ENCODE data around the gene SLC9A8.

The SLC9A8 gene

DNA sequence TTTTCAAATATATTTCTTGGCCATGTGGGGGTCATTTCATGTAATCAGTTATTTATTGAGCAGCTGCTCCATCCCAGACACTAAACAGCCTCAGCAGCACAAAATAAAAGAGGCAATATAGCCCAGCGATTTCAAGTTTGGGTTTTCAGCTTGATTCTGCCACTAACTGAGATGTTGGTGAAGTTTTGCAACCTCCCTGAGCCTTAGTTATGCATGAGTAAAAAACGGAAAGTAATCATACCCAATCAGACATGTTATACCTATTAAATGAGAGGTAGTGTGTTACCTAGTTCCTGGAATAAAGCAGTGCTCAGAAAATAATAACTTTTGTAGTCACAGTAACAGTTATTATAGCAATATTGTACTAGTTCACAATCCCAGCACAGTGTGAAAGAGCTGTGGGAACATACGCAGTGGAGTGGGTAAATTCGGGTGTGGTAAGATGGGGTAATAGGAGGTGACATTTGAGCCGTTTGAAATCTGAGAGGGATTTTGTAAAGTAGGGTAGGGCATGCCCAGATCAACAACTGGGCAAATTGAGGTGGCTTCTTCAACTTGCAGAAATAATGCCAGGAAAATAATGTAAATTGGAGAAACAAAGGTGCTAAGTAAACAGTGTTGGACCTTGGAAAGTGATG lies 1.5 kb downstream of the SLC9A8 start:
- Histone ChIP-seq H3K4me3 (ENCODE audit: insufficient read depth, low read depth, low read length) (no peak overlapping the region), H3K9me3 (ENCODE audit: control insufficient read depth, low read length) (no peaks in the 10 kb centered on the region), H3K4me1 (ENCODE audit: control insufficient read depth, insufficient read depth, low read length) (peaks cover 3% of the 10 kb centered on the region), H3K27ac (ENCODE audit: insufficient read depth, low read depth, low read length, poor library complexity, severe bottlenecking) (no peak overlapping the region), H3K36me3 (ENCODE audit: control insufficient read depth, insufficient read depth, low read length) (peaks cover under 1% of the 10 kb centered on the region), H3K27me3 (ENCODE audit: control insufficient read depth, insufficient read depth, low read length, poor library complexity, severe bottlenecking) (no peaks in the 10 kb centered on the region)
- WGBS, 2 experiments, result 94 to 97% methylated on average over 4 of the region's 5 CpGs

DNA sequence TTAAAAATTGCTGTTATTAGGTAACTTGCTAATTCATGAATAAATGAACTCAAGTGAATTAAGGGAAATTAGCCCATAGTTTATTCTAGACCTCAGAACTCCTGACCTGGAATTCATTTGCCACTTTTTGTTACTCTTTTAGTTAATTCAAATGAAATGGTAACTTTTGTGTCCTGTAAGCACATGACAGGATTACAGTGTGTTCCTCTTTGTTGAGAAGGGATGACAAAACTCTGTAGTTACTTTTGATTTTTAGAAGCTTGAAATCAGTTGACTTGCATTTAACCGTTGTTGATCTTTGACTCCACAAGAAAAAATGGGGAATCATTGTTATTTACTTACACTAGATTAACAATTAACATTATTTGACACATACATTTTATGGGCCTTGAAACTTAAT lies 6.2 kb downstream of the SLC9A8 start:
- H3K9me3 ChIP-seq (ENCODE audit: control insufficient read depth, low read length), result no peaks in the 10 kb centered on the region
- H3K4me1 ChIP-seq (ENCODE audit: control insufficient read depth, insufficient read depth, low read length), result no peaks in the 10 kb centered on the region
- peaks cover 10% of the 10 kb centered on the region for H3K36me3 ChIP-seq (ENCODE audit: control insufficient read depth, insufficient read depth, low read length)
- H3K27ac ChIP-seq (ENCODE audit: insufficient read depth, low read depth, low read length, poor library complexity, severe bottlenecking), result no peak overlapping the region
- WGBS, 2 experiments, result 80 to 100% methylated on average over 1 of the region's 1 CpG
- no peak overlapping the region for H3K4me3 ChIP-seq (ENCODE audit: insufficient read depth, low read depth, low read length)
- no peaks in the 10 kb centered on the region for H3K27me3 ChIP-seq (ENCODE audit: control insufficient read depth, insufficient read depth, low read length, poor library complexity, severe bottlenecking)

DNA sequence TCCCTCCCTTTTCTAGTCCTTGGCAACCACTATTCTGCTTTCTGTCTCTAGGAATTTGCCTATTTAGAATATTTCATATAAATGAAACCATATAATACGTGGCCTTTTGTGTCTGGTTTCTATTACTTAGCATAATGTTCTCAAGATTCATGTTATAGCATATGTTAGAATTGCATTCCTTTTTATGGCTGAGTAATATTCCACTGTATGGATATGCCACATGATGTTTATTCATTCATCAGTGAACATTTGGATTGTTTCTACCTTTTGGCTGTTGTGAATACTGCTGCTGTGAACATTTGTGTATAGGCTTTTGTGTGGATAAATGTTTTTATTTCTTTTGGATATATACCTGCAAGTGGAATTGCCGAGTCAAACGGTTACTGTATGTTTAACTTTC lies 7.1 kb downstream of the SLC9A8 start:
- Histone ChIP-seq H3K9me3 (ENCODE audit: control insufficient read depth, low read length) (no peaks in the 10 kb centered on the region), H3K4me3 (ENCODE audit: insufficient read depth, low read depth, low read length) (no peak overlapping the region), H3K27me3 (ENCODE audit: control insufficient read depth, insufficient read depth, low read length, poor library complexity, severe bottlenecking) (no peaks in the 10 kb centered on the region), H3K36me3 (ENCODE audit: control insufficient read depth, insufficient read depth, low read length) (peaks cover 10% of the 10 kb centered on the region), H3K4me1 (ENCODE audit: control insufficient read depth, insufficient read depth, low read length) (no peaks in the 10 kb centered on the region), H3K27ac (ENCODE audit: insufficient read depth, low read depth, low read length, poor library complexity, severe bottlenecking) (no peak overlapping the region)
- 97 to 100% methylated on average over 2 to 3 of the region's 3 CpGs for WGBS, 2 experiments

DNA sequence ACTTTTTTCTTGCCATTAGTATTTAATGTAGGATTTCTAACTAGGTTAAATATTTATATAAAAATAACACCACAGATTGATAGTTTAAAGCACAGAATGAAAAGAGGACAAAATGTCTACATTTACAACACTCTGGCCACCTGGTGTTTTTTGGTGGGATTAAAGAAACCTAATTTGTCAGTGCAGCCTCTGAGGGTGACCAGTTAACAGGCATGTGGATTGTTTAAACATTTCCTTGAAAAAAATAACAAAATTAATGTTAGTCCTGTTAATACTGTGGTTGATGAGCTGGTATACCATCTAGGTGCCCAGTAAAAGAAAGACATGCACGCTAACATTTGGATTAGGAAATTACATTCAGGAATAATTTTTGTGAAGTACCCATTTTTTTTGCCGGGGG lies 8.8 kb downstream of the SLC9A8 start:
- H3K36me3 ChIP-seq (ENCODE audit: control insufficient read depth, insufficient read depth, low read length), result peaks cover 10% of the 10 kb centered on the region
- H3K27me3 ChIP-seq (ENCODE audit: control insufficient read depth, insufficient read depth, low read length, poor library complexity, severe bottlenecking), result no peaks in the 10 kb centered on the region
- H3K9me3 ChIP-seq (ENCODE audit: control insufficient read depth, low read length), result no peaks in the 10 kb centered on the region
- H3K4me1 ChIP-seq (ENCODE audit: control insufficient read depth, insufficient read depth, low read length), result no peaks in the 10 kb centered on the region
- no peak overlapping the region for H3K27ac ChIP-seq (ENCODE audit: insufficient read depth, low read depth, low read length, poor library complexity, severe bottlenecking)
- no peak overlapping the region for H3K4me3 ChIP-seq (ENCODE audit: insufficient read depth, low read depth, low read length)
- 100% methylated on average over 1 of the region's 2 CpGs for WGBS, 2 experiments

DNA sequence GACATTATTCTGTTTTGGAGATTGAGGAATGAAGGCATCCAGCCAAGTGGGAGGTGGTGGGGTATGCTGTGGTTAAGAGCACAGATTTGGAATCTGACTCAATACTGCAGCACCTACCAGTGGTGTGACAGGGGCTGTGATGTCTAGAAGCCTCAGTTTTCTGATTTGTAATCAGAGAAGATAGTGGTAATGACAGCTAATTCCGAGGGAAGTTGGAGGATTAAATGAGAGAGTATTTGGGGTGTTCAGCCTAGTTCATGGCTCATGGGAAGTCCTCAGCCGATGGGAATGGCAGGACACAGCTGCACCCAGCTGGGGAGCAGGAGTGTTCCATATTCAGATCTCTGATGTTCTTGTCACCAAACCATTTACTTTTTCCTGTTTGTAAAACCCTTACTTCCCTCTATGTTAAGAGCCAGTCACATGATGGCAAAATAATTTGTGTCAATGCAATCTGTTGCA lies 9.3 kb downstream of the SLC9A8 start:
- H3K4me1 ChIP-seq (ENCODE audit: control insufficient read depth, insufficient read depth, low read length), result no peaks in the 10 kb centered on the region
- no peak overlapping the region for H3K4me3 ChIP-seq (ENCODE audit: insufficient read depth, low read depth, low read length)
- H3K36me3 ChIP-seq (ENCODE audit: control insufficient read depth, insufficient read depth, low read length), result peaks cover 10% of the 10 kb centered on the region
- H3K27me3 ChIP-seq (ENCODE audit: control insufficient read depth, insufficient read depth, low read length, poor library complexity, severe bottlenecking), result no peaks in the 10 kb centered on the region
- no peaks in the 10 kb centered on the region for H3K9me3 ChIP-seq (ENCODE audit: control insufficient read depth, low read length)
- no peak overlapping the region for H3K27ac ChIP-seq (ENCODE audit: insufficient read depth, low read depth, low read length, poor library complexity, severe bottlenecking)
- 85 to 86% methylated on average over 2 of the region's 2 CpGs for WGBS, 2 experiments

DNA sequence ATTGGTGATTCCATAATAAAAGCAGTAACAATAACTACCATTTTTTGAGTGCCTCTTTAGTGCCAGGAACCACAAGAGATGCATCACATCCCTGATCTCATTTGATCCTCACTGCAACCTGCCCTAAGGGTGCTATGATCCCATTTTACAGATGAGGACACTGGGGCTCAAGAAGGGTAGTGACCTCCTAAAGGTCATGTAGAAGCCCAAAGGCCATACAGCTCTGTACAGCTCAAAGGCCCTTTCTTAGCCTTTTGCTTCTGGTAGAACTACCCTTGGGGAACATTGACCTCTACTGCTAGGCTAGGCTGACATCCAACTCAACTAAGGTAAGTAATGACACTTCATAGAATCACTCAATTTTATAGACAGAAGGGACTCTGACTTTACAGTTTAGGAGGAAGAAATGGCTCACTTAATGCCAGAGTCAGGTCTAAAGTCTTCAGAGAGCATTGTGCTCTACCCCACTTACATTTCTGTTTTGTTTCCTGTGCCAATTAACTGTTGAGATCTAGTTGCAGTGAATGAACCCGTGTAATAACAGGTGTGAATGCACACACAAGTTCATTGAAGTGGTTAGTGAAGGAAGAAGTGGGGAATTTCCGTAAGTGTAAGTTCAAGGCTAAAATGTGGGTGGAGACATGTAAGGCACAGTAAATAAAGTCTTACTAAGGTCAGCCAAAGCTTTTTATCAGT lies 10.7 kb downstream of the SLC9A8 start:
- 88 to 93% methylated on average over 2 of the region's 2 CpGs for WGBS, 2 experiments
- no peak overlapping the region for H3K4me3 ChIP-seq (ENCODE audit: insufficient read depth, low read depth, low read length)
- H3K36me3 ChIP-seq (ENCODE audit: control insufficient read depth, insufficient read depth, low read length), result peaks cover 10% of the 10 kb centered on the region
- H3K4me1 ChIP-seq (ENCODE audit: control insufficient read depth, insufficient read depth, low read length), result no peaks in the 10 kb centered on the region
- no peaks in the 10 kb centered on the region for H3K27me3 ChIP-seq (ENCODE audit: control insufficient read depth, insufficient read depth, low read length, poor library complexity, severe bottlenecking)
- no peak overlapping the region for H3K27ac ChIP-seq (ENCODE audit: insufficient read depth, low read depth, low read length, poor library complexity, severe bottlenecking)
- H3K9me3 ChIP-seq (ENCODE audit: control insufficient read depth, low read length), result no peaks in the 10 kb centered on the region

DNA sequence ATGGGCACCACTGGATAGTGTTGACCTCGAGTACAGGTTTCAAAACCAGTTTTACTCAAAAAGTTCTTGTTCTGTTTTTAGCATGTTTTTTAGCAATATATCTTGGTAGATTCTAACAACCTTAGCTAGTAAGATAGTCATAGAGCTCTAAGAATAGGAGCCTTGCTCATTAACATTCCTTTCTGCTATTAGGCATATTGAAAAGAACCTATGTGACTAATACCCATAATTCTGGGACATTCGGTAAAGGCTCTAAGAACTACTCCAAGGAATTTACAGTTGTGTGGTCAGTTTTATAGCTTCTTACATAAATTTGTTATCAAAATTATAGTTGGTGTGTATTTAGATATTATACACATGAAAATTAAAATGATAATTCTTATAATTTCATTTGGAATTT lies 11.6 kb downstream of the SLC9A8 start:
- H3K4me3 ChIP-seq (ENCODE audit: insufficient read depth, low read depth, low read length), result no peak overlapping the region
- H3K9me3 ChIP-seq (ENCODE audit: control insufficient read depth, low read length), result no peaks in the 10 kb centered on the region
- WGBS, 2 experiments, result 92 to 100% methylated on average over 2 of the region's 2 CpGs
- no peaks in the 10 kb centered on the region for H3K27me3 ChIP-seq (ENCODE audit: control insufficient read depth, insufficient read depth, low read length, poor library complexity, severe bottlenecking)
- no peak overlapping the region for H3K27ac ChIP-seq (ENCODE audit: insufficient read depth, low read depth, low read length, poor library complexity, severe bottlenecking)
- H3K36me3 ChIP-seq (ENCODE audit: control insufficient read depth, insufficient read depth, low read length), result peaks cover 9% of the 10 kb centered on the region
- H3K4me1 ChIP-seq (ENCODE audit: control insufficient read depth, insufficient read depth, low read length), result no peaks in the 10 kb centered on the region

DNA sequence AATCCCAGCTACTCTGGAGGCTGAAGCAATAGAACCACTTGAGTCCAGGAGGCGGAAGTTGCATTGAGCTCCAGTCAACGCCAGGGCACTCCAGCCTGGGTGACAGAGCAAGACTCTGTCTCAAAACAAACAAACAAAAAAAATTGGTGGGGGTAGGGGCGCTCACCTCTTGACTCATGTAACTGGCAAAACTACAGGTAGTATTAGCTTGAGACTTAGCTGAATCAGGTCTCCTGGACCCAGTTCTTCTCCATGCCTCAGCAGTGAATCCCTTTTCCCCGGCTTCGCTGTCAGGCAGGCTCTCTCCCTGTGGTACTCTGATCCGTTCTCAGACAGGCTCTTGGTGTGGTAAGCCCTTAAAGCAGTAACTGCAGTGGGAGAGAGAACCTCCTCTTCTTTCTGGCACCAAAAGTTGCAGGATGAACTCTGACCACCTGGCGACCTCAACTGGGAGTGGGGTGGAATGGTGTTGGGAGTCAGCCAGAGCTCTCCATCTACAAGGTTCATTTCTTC lies 12.9 kb downstream of the SLC9A8 start:
- Histone ChIP-seq H3K36me3 (ENCODE audit: control insufficient read depth, insufficient read depth, low read length) (no peaks in the 10 kb centered on the region), H3K27ac (ENCODE audit: insufficient read depth, low read depth, low read length, poor library complexity, severe bottlenecking) (no peak overlapping the region), H3K4me3 (ENCODE audit: insufficient read depth, low read depth, low read length) (no peak overlapping the region), H3K9me3 (ENCODE audit: control insufficient read depth, low read length) (no peaks in the 10 kb centered on the region), H3K27me3 (ENCODE audit: control insufficient read depth, insufficient read depth, low read length, poor library complexity, severe bottlenecking) (no peaks in the 10 kb centered on the region), H3K4me1 (ENCODE audit: control insufficient read depth, insufficient read depth, low read length) (no peaks in the 10 kb centered on the region)
- WGBS, 2 experiments, result 87 to 89% methylated on average over 7 of the region's 7 CpGs

DNA sequence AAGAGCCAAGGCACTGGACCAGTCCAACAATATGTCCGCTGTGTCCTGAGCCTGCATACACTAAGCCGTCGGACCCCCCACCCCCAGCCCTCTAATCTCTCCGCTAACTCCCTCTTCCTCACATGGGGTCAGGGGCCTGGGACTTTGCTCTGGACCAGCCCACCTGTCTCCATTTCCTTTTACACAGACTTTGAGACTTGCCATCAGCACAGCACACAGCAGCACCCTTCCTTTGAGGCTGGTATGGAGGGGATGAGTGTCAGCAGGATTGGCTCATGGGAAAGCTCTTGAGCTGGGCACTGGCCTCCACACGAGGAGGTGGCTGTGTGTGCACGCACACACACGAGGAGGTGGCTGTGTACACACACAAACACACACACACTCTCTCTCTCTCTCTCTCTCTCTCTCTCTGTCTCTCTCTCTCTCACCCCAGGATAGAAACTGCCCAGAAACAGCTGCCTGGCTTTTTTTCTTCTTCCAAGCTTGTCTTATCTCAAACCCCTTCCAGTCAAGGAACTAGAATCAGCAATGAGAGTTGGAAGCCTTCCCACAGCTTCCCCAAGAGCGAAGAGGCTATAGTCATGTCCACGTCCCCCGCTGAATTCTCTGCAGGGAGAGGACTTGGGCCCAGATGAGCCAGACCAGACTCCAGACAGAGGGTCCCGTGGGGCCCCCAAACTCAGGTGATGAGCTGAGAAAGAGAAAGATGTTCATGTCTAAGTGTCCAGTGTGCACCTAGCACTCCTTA lies 18.6 kb downstream of the SLC9A8 start:
- Histone ChIP-seq H3K27me3 (ENCODE audit: control insufficient read depth, insufficient read depth, low read length, poor library complexity, severe bottlenecking) (no peaks in the 10 kb centered on the region), H3K27ac (ENCODE audit: insufficient read depth, low read depth, low read length, poor library complexity, severe bottlenecking) (no peak overlapping the region), H3K4me1 (ENCODE audit: control insufficient read depth, insufficient read depth, low read length) (no peaks in the 10 kb centered on the region), H3K9me3 (ENCODE audit: control insufficient read depth, low read length) (no peaks in the 10 kb centered on the region), H3K36me3 (ENCODE audit: control insufficient read depth, insufficient read depth, low read length) (no peaks in the 10 kb centered on the region), H3K4me3 (ENCODE audit: insufficient read depth, low read depth, low read length) (no peak overlapping the region)
- WGBS, 2 experiments, result 91 to 95% methylated on average over 11 of the region's 11 CpGs

Measured in ectodermal cell (in vitro differentiated cells).